Left colon (tissue), 2 donors: Measurements from ENCODE around the gene PPP6R3. TPM values are rescaled to one million over a fixed set of nuclear protein-coding genes. Genes with fewer than 3 reads are reported as not detected.

ENCODE experiments used
- ATAC-seq: fragments of 200-7000 bp; cut with Tn5 transposase; one replicate; pipeline ENCODE4 v1.9.1; 2020; ENCODE audit warnings: mild to moderate bottlenecking, moderate library complexity
- DNase-seq, 2 donors: peaks; one replicate each; pipeline ENCODE4 v3.0.0-alpha.2; 2020
- intact Hi-C, 2 donors: fragments of 100-400 bp; cut with DNase I in 1 of 2; cut with micrococcal nuclease in 1 of 2; formaldehyde crosslinking; loops; one replicate each; pipeline versions ENCODE4 v1.11.2 to v1.14.0; 2022; cut with DNase I, micrococcal nuclease
- total RNA-seq, 2 donors: library from RNA; stranded (reverse); fragmentation: NEBNext Ultra II Directional; extraction: Animal tissue kit (Norgen Biotek cat#: 25700); gene quantifications; one replicate each; pipeline ENCODE4 v1.2.1, GENCODE V29; 2021
- donor health status: DM: no; HTN: no; CAD: no.
- donor health status: DM: yes; HTN: yes; CAD: no.

PPP6R3 gene
- total RNA-seq, 2 donors from 2014 or later: 102 to 112 TPM

DNA sequence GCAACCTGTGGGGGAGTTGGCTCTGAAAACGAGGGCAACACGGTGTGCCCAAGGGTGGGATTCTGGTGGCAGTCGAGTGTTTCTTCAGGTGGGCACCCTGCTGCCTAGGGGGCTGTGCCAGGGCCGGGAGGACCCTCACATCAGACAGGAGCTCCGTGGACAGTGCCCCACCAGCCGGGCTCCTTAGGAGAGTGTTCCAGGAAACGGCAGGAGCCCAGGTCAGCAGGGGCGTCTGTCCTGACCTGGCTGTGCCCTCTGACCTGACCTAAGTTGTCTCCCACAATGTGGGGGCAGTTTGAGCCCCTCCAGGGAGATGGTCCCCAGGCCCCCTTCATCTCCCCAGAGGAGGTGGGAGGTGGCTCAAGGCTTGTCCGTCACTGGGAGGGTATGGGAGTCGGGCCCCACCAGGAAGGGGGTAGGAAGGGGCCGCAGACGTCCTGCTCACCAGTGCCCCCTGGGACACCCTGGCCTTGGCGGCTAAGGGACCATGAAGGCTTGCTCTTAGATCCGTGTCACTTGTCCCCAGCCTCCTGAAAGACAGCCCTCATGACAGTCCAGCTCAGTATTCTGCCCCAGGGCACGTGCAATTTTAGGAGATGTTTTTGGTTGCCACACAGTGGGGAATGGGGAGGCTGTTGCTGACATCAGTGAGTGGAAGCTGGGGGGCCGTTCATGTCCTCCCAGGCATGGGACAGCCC lies 191.6 kb downstream of the PPP6R3 start:
- ATAC-seq (no peak), DNase-seq (no peak)
- intact Hi-C loops: no loop called here

DNA sequence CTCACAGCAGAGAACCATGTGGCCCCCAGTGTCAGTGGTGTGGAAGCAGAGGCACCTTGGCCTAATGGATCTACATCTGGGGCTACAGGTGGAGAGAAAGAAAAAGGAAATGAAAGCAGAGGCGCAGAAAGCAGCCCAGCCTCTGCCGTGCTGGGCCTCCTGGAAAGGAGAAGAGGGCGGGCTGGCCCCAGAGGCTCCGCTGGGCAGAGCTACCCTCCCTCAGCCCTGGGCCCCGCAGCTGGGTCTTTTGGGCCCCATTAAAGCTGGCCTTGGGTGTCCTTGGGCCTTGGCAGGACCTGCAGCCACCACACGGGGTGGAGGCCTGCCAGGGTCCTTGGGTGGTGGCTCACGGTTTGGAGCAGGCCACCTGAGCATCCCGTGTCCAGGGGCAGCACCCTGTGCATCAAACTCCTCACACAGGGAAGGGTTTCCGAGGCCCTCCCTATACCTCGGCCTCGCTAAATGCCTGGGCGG lies 192.2 kb downstream of the PPP6R3 start:
- intact Hi-C loops: no loop called here
- DNase-seq: no peak
- ATAC-seq: no peak

GRCh38 chr11:68653486-68654430 lies 193.2 kb downstream of the PPP6R3 start:
- intact Hi-C loops: no loop called here
- ATAC-seq: no peak
- DNase-seq: no peak

GRCh38 chr11:68654978-68655377 lies 194.4 kb downstream of the PPP6R3 start:
- intact Hi-C loops: no loop called here
- ATAC-seq (no peak), DNase-seq (no peak)

DNA sequence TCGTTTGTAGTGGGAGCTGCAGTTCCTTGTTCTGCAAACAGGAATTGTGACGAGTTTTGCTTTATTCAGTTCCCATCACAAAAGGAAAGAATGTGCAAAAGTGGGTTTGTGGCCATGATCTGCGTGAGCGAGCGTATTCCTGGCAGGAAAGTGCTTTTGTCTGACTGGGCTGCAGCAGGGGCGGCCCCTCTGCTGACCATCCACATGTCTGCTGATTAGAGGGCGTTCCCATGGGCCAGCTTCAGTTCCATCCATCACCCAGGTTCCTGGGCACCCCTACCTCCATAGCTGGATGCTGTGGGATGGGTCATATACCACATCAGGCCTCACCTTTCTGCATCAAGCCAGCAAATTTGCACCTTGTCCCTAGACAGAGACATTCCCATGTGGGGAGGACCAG lies 194.9 kb downstream of the PPP6R3 start:
- intact Hi-C loops: no loop called here
- DNase-seq (no peak), ATAC-seq (no peak)

- no peak for ATAC-seq
- no peak for DNase-seq
- intact Hi-C loops: no loop called here
Observed at GRCh38 chr11:68655806-68656205, 195.3 kb downstream of the PPP6R3 start.

DNA sequence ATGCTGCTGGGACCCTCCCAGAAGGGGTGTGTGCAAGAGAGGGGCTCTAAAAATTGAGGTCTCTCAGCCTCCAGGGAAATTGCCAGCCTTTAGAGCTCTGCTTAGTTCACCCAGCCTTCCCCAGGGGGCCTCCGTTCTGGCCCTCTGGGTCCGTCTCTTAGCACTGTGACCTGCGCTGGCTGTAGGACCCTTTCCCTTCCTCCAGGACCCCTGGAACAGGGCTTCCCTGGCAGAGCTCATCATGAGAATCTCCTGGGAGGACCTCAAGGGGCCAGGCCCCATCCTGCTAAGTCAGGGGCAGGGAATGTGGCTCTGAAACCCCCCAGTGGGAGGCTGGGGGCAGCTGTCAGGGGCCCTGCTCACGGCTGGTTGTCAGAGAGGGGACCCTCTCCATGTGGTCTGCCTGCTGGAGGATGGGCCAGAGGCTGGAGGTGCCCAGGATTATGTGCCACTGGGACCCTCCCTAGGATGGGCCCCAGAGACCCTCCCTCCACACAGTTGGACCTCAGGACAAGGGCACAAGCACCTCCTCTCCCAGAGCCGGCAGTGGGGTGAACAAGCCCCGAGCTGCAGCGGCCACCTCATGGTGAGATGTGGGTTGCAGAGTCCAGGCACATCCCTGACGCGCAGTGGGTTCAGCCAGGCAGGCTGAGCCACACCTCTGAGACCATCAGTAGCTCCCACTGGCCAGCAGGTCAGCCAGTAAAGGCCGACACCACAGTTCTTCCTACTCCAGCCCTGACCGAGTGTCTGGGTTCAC lies 196.6 kb downstream of the PPP6R3 start:
- DNase-seq (no peak), ATAC-seq (no peak)
- intact Hi-C loops: no loop called here

DNA sequence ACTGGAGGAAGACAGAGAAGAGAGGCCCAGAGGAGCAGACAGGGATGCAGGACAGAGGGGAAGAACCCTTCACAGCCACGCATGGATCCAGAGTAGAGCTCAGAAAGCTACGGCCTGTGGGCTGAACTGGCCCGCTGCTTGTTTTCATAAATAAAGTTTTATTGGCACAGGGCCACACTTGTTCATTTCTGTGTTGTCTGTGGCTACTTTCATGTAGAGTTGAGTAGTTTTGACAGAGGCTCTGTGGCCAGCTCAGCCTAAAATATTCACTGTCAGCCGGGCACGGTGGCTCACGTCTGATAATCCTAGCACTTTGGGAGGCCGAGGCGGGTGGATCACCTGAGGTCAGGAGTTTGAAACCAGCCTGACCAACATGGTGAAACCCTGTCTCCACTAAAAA lies 197.5 kb downstream of the PPP6R3 start:
- intact Hi-C loops: no loop called here
- DNase-seq (no peak), ATAC-seq (no peak)

DNA sequence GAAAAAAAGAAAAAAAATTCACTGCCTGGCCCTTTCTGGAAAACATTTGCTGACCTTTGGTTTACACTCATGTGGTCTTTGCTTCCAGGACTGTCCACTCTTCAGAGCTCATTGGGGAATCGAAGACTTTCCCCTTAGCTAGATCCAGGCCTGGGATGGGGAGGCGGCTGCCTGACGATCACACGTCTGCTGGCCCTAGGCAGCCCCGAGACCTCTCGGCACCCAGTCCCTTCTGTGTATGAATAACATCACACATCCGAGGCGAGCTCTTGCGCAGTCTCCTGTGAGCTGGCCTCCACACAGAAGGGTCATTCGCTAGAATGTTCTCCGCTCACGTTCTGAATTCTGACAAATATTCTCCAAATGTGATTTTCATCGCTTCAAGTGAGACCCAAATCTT lies 198.1 kb downstream of the PPP6R3 start:
- intact Hi-C loops: no loop called here
- ATAC-seq: no peak
- DNase-seq: no peak

- intact Hi-C loops: no loop called here
- DNase-seq: peak in 1 of 2 donors; percentile 18
- ATAC-seq: no peak
Observed at GRCh38 chr11:68659158-68659921, 198.8 kb downstream of the PPP6R3 start.

DNA sequence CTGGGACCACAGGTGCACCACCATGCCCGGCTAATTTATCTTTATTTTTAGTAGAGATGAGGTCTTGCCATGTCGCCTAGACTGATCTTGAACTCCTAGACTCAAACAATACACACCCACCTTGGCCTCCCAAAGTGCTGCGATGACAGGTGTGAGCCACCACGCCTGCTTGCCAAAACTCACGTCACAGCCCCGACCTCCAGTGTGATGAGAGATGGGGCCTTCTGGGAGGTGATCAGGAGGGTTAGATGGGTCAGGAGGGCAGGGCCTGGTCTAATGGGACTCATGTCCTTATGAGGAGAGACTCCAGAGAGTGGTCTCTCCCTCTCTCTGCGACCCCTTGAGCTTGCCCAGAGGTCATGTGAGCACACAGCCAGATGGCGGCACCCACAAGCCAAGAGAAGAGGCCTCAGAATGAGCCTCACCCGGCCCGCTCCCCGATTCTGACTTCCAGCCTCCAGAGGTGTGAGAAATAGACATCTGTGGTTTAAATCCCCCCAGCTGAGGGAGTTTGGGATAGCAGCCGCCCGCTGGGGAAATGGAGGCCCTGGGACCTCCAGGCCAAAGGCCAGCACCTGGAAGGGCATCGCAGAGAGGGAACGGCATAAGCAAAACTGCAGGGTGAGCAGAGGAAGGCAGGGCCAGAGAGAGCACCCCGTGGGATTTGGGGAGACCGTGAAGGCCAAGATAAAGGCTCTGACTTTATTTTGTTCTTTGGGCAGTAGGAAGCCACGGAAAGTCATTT lies 199.7 kb downstream of the PPP6R3 start:
- no peak for ATAC-seq
- intact Hi-C loops: no loop called here
- no peak for DNase-seq

DNA sequence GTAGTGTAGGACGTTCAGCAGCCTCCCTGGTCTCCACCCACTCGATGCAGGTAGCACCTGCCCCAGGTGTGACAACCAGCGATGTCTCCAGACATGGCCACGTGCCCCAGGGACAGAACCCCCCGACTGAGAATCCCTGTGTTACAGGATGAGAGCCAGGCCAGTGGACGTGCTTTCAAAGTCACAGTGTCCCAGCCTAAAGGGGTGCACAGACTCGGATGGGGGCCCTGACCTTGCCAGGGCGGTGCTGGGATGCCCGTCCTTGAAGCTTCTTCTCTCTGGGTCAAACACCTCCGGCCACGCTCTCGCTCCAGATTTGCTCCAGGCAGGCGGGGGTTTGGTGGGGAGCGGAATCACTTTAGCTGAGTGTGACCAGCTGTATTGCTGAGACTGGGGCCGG lies 200.5 kb downstream of the PPP6R3 start:
- intact Hi-C loops: no loop called here
- DNase-seq: no peak
- no peak for ATAC-seq

DNA sequence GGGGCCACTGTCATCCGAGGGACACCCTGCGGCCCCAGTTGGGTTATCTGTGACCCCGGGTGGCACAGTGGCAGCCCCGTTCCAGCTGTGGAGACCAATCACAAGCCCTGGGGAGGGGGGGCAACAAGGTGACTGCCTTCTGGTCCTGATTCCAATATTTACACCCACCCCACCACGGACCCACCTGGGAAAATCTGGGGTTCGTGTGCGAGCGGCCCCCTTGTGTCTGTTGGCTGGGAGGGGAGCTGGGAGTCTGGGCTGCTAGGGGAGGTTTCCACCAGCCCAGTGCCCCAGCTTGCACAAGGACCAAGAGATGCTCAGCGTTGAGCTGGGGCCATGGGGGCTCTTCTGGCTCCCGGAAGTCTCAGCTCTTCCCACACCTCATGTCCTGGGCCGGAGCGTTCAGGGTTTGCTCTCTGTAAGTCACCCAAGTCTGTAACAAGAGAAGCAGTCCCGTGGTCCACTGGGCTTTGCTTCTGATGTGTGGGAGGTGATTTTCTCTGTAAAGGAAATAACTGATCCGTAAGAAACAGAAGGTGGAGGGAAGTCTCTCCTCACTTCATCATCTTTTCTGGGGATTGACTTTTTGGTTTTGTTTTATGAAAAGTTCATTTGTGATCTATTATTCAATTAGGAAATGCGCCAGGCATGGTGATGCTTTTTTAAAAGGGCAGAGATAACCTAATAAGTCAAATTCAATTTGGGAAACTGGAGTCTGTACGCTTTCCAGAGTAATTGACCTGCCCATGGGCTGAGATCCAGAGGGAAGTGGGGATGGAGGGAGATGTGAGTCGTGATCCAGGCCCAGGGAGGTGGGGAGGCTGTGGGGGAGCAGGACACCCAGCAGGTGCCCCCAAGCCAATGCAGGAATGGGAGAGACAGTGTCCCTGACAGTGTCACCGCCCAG lies 201.4 kb downstream of the PPP6R3 start:
- ATAC-seq (no peak), DNase-seq (no peak)
- intact Hi-C loops: no loop called here

DNA sequence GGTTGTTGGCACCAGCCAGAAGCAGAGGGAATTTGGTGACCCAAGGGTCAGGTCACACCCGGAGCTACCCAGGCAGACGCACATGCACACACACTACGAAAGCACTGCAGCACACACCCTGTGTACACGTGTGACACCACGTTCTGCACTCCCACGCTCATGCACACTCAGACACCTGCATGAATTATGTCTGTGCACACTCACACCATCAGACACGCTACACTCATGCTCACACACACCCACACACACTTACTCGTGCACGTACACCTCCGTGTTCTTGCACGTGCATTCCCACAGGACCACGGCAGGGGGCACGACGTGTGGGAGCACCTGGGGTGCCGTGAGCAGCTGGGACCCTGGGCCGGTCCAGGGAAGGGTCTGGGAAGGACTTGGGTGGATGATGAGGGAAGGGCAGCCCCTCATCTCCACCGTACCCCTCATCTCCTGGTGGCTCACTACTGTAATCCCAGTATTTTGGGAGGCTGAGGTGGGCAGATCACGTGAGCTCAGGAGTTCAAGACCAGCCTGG lies 203.0 kb downstream of the PPP6R3 start:
- ATAC-seq: no peak
- no peak for DNase-seq
- intact Hi-C loops: no loop called here

DNA sequence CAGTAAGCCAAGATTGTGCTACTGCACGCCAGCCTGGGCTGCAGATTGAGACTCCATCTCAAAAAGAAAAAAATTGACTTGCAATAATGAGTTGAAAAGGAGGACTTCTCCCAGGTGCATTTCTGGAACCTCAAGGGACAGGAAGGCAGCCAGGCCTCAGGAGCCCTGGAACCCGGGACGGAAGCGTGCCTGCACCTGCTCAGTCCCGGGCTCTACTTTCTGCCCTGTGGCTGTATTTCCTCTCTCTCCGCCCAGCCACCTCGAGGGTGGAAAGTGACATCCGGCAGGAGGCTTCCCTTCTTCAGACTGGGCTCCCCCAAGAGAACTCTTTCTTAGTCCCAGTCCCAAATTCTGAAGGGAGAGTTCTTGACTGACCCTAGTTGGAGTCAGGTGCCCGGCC lies 203.6 kb downstream of the PPP6R3 start:
- DNase-seq (no peak), ATAC-seq (no peak)
- intact Hi-C loops: no loop called here

DNA sequence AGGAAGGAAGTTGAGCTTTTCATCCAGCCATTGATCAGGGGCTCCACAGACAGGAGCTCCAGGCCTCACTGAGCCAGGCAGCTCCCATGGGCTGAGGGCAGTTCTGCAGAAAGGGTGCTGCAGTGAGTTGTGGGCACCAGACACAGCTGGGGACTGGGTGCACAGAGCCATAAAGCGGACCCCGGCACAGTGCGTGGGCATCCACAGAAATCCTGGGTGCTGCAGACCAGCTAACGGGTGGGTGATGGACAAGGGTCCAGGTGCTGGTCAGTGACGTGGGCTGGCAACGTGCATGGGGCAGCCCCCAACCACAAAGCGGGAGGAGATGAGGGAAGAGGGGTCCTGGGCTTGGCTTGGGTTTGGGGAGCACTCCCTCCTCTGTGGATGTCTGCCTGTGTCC lies 204.4 kb downstream of the PPP6R3 start:
- ATAC-seq: no peak
- intact Hi-C loops: no loop called here
- DNase-seq: no peak
